Measurements from ENCODE around the gene SLC8A1. TPM values are rescaled to one million over a fixed set of nuclear protein-coding genes. Genes with fewer than 3 reads are reported as not detected.

The SLC8A1 gene
- total and polyA plus RNA-seq, 2 donors (not counting 1 experiment from before 2014, with no cell fraction given), result 0.07 to 0.20 TPM

- Histone ChIP-seq H3K9ac (ENCODE audit: low read length) (no peak overlapping the region), H4K20me1 (ENCODE audit: control insufficient read depth, insufficient read depth, low read length, poor library complexity, severe bottlenecking) (no peaks in the 10 kb centered on the region), H3K27ac (ENCODE audit: low read length in 2 of 2) (no peak overlapping the region), H3K4me1 (ENCODE audit: control insufficient read depth in 2 of 2, insufficient read depth in 2 of 2, low read length in 2 of 2) (peaks cover 12 to 19% of the 10 kb centered on the region in 2 donors), H3K27me3 (replicated peaks in 1 of 4; ENCODE audit: control extremely low read depth in 1 of 4, control insufficient read depth in 3 of 4, insufficient read depth in 4 of 4, low read length in 3 of 4) (peaks cover 0 to 14% (median 2%) of the 10 kb centered on the region in 4 experiments), H3K4me2 (replicated peaks; ENCODE audit: low read depth, low read length, poor library complexity, severe bottlenecking) (peak overlapping the region; percentile 66), H2AFZ (ENCODE audit: insufficient read depth, low read depth, low read length, poor library complexity, severe bottlenecking) (no peak overlapping the region), H3K9me3 (ENCODE audit: control extremely low read depth in 1 of 3, control insufficient read depth in 2 of 3, insufficient read depth in 1 of 3, low read length in 2 of 3) (peaks cover 0 to 5% (median 0%) of the 10 kb centered on the region in 3 donors), H3K4me3 (ENCODE audit: control extremely low read depth in 1 of 5, extremely low read depth in 1 of 5, insufficient read depth in 1 of 5, low read depth in 2 of 5, low read length in 4 of 5) (peak overlapping the region in 1 of 5 experiments; percentile 69), H3K79me2 (ENCODE audit: control insufficient read depth, insufficient read depth, low read length) (no peaks in the 10 kb centered on the region), H3K36me3 (replicated peaks in 1 of 2; ENCODE audit: control extremely low read depth in 1 of 2, control insufficient read depth in 1 of 2, extremely low read depth in 1 of 2, insufficient read depth in 2 of 2, low read length in 1 of 2) (no peaks in the 10 kb centered on the region)
- no peak for DNase-seq
- 92% methylated on average over 6 of the region's 8 CpGs for WGBS (ENCODE audit: insufficient coverage)
- ChIA-PET CTCF (no interaction called here), POLR2A (no interaction called here)
- H3K27me3 Mint-ChIP-seq, result peaks cover 30% of the 10 kb centered on the region
- TF ChIP-seq EZH2 (IDR thresholded peaks at IDR 0.05; ENCODE audit: borderline replicate concordance, insufficient read depth, low read depth, low read length, poor library complexity, severe bottlenecking) (no peak), CTCF (IDR thresholded peaks at IDR 0.05) (no peak)
- H3K4me3 Mint-ChIP-seq, result peak overlapping the region; percentile 72
- H3K27ac Mint-ChIP-seq, result no peak overlapping the region
- no peaks in the 10 kb centered on the region for H3K9me3 Mint-ChIP-seq (ENCODE audit: insufficient read depth)
- H3K4me1 Mint-ChIP-seq, result peaks cover 24% of the 10 kb centered on the region
- no peak for ATAC-seq (ENCODE audit: low read depth)
- intact Hi-C loops (cut with micrococcal nuclease), result no loop called here
These were observed 896 bp upstream of the SLC8A1 start for GRCh38 chr2:40452786-40453185.

GRCh38 chr2:40450796-40451430, 977 bp downstream of the SLC8A1 start:
- H2AFZ ChIP-seq (ENCODE audit: insufficient read depth, low read depth, low read length, poor library complexity, severe bottlenecking), result peak overlapping the region; percentile 37
- peaks cover 30% of the 10 kb centered on the region for H3K27me3 Mint-ChIP-seq
- peaks cover 0 to 14% (median 2%) of the 10 kb centered on the region in 4 experiments for H3K27me3 ChIP-seq (replicated peaks in 1 of 4; ENCODE audit: control extremely low read depth in 1 of 4, control insufficient read depth in 3 of 4, insufficient read depth in 4 of 4, low read length in 3 of 4)
- WGBS (ENCODE audit: insufficient coverage), result under 1% methylated on average over 14 of the region's 18 CpGs
- H3K4me2 ChIP-seq (replicated peaks; ENCODE audit: low read depth, low read length, poor library complexity, severe bottlenecking), result peak overlapping the region; percentile 66
- H3K4me3 Mint-ChIP-seq, result peak overlapping the region; percentile 81
- peak overlapping the region; percentile 26 for H3K9ac ChIP-seq (ENCODE audit: low read length)
- no peaks in the 10 kb centered on the region for H3K36me3 ChIP-seq (replicated peaks in 1 of 2; ENCODE audit: control extremely low read depth in 1 of 2, control insufficient read depth in 1 of 2, extremely low read depth in 1 of 2, insufficient read depth in 2 of 2, low read length in 1 of 2)
- no peak for ATAC-seq (ENCODE audit: low read depth)
- H3K27ac ChIP-seq (ENCODE audit: low read length in 2 of 2), result no peak overlapping the region
- CTCF ChIA-PET, result interaction anchor here (0.6 kb wide), 1 partner anchor 43 kb away, joined by 3 read pairs; no protein-coding TSS in a partner anchor
- H4K20me1 ChIP-seq (ENCODE audit: control insufficient read depth, insufficient read depth, low read length, poor library complexity, severe bottlenecking), result no peaks in the 10 kb centered on the region
- no peak for DNase-seq
- intact Hi-C loops (cut with micrococcal nuclease), result no loop called here
- no peaks in the 10 kb centered on the region for H3K79me2 ChIP-seq (ENCODE audit: control insufficient read depth, insufficient read depth, low read length)
- H3K27ac Mint-ChIP-seq, result no peak overlapping the region
- peaks cover 12 to 19% of the 10 kb centered on the region in 2 donors for H3K4me1 ChIP-seq (ENCODE audit: control insufficient read depth in 2 of 2, insufficient read depth in 2 of 2, low read length in 2 of 2)
- H3K4me3 ChIP-seq (ENCODE audit: control extremely low read depth in 1 of 5, extremely low read depth in 1 of 5, insufficient read depth in 1 of 5, low read depth in 2 of 5, low read length in 4 of 5), result peak overlapping the region; percentile 18 to 62 (median 32)
- POLR2A ChIA-PET, result interaction anchor here (0.7 kb wide), 1 partner anchor 1922 kb away, joined by 5 read pairs; no protein-coding TSS in a partner anchor
- H3K4me1 Mint-ChIP-seq, result peaks cover 24% of the 10 kb centered on the region
- H3K9me3 Mint-ChIP-seq (ENCODE audit: insufficient read depth), result no peaks in the 10 kb centered on the region
- peaks cover 0 to 5% (median 0%) of the 10 kb centered on the region in 3 donors for H3K9me3 ChIP-seq (ENCODE audit: control extremely low read depth in 1 of 3, control insufficient read depth in 2 of 3, insufficient read depth in 1 of 3, low read length in 2 of 3)
- TF ChIP-seq CTCF (IDR thresholded peaks at IDR 0.05) (no peak), EZH2 (IDR thresholded peaks at IDR 0.05; ENCODE audit: borderline replicate concordance, insufficient read depth, low read depth, low read length, poor library complexity, severe bottlenecking) (no peak)

Measured in B cell (primary cell).